GM21723 (cell line): ENCODE results near the gene SPECC1.
"Not testable (repeated sequence)": the region's sequence is repeated elsewhere in the genome, so short reads cannot be mapped to it uniquely, and the experiment has no call there.

ENCODE experiments used
- ATAC-seq: cut with Tn5 transposase; IDR thresholded peaks from one replicate; pipeline ENCODE4 v1.9.1; 2021; ENCODE audit warnings: mild to moderate bottlenecking, moderate library complexity; ENCODE audit not compliant: unreplicated experiment

Gene SPECC1

GRCh38 chr17:20066253-20066652 lies 57.1 kb downstream of the SPECC1 start:
- ATAC-seq: no peak

- no peak for ATAC-seq
Observed at GRCh38 chr17:20067711-20068110, 58.6 kb downstream of the SPECC1 start.

GRCh38 chr17:20068445-20068844 lies 59.3 kb downstream of the SPECC1 start:
- no peak for ATAC-seq

GRCh38 chr17:20071824-20072691 lies 62.9 kb downstream of the SPECC1 start:
- no peak for ATAC-seq

GRCh38 chr17:20072692-20072992 lies 63.5 kb downstream of the SPECC1 start:
- ATAC-seq: no peak

- ATAC-seq: peak; percentile 60
Observed at GRCh38 chr17:20073055-20073979, 64.2 kb downstream of the SPECC1 start.

- ATAC-seq: no peak
Observed at GRCh38 chr17:20074001-20074400, 64.8 kb downstream of the SPECC1 start.

GRCh38 chr17:20074489-20074888 lies 65.3 kb downstream of the SPECC1 start:
- peak; percentile 44 for ATAC-seq

GRCh38 chr17:20076137-20076536 lies 67.0 kb downstream of the SPECC1 start:
- not testable (repeated sequence) for ATAC-seq

GRCh38 chr17:20077978-20078685 lies 69.0 kb downstream of the SPECC1 start:
- ATAC-seq: no peak

- no peak for ATAC-seq
Observed at GRCh38 chr17:20080513-20080912, 71.4 kb downstream of the SPECC1 start.

- ATAC-seq: no peak
Observed at GRCh38 chr17:20083156-20083859, 74.1 kb downstream of the SPECC1 start.

GRCh38 chr17:20084621-20085282 lies 75.6 kb downstream of the SPECC1 start:
- no peak for ATAC-seq

- ATAC-seq: no peak
Observed at GRCh38 chr17:20085283-20085845, 76.2 kb downstream of the SPECC1 start.

GRCh38 chr17:20086416-20087076 lies 77.4 kb downstream of the SPECC1 start:
- ATAC-seq: no peak

- no peak for ATAC-seq
Observed at GRCh38 chr17:20087538-20088250, 78.5 kb downstream of the SPECC1 start.

- ATAC-seq: no peak
Observed at GRCh38 chr17:20089756-20090547, 80.8 kb downstream of the SPECC1 start.
